Astrocyte (in vitro differentiated cells and primary cell): Measurements from ENCODE around the gene SYTL1. TPM values are rescaled to one million over a fixed set of nuclear protein-coding genes. Genes with fewer than 3 reads are reported as not detected.

Experiments used
- DNase-seq: peaks from one replicate; pipeline ENCODE4 v3.0.0-alpha.2; 2010; ENCODE audit warnings: low read depth
- FAIRE-seq: peaks from 2 replicates; lab custom pipeline; 2011; peaks lifted over from hg19 to GRCh38; lab: Jason Lieb, UNC
- H2AFZ ChIP-seq: 2 replicates; pipeline ENCODE4 v1.6.0; 2012; ENCODE audit warnings: low read depth, low read length, inconsistent platforms
- H3K27ac ChIP-seq: 2 replicates; pipeline ENCODE4 v1.5.1; 2011; ENCODE audit warnings: low read depth, low read length, inconsistent platforms
- H3K27me3 ChIP-seq: 2 replicates; pipeline ENCODE4 v1.6.0; 2011; ENCODE audit warnings: low read length, inconsistent platforms; ENCODE audit not compliant: insufficient read depth
- H3K36me3 ChIP-seq: 2 replicates; pipeline ENCODE4 v1.5.1; 2011; ENCODE audit warnings: low read length, inconsistent platforms; ENCODE audit not compliant: insufficient read depth
- H3K4me1 ChIP-seq: 2 replicates; pipeline ENCODE4 v1.5.1; 2011; ENCODE audit warnings: low read length, inconsistent platforms; ENCODE audit not compliant: insufficient read depth
- H3K4me2 ChIP-seq: 2 replicates; pipeline ENCODE4 v1.6.0; 2012; ENCODE audit warnings: low read length, inconsistent platforms
- H3K4me3 ChIP-seq: 2 replicates; pipeline ENCODE4 v1.5.1; 2011; ENCODE audit warnings: low read depth, mild to moderate bottlenecking, low read length, inconsistent platforms; ENCODE audit not compliant: insufficient read depth
- H3K79me2 ChIP-seq: 2 replicates; pipeline ENCODE4 v1.6.0; 2012; ENCODE audit warnings: mild to moderate bottlenecking, low read length, inconsistent platforms; ENCODE audit not compliant: insufficient read depth
- H3K9ac ChIP-seq: 2 replicates; pipeline ENCODE4 v1.6.0; 2012; ENCODE audit warnings: mild to moderate bottlenecking, low read length, inconsistent platforms
- H3K9me3 ChIP-seq: 2 replicates; pipeline ENCODE4 v1.5.1; 2012; ENCODE audit warnings: low read depth, mild to moderate bottlenecking, low read length, inconsistent platforms; ENCODE audit not compliant: insufficient read depth
- H4K20me1 ChIP-seq: 2 replicates; pipeline ENCODE4 v1.6.0; 2012; ENCODE audit warnings: low read length, inconsistent platforms; ENCODE audit not compliant: insufficient read depth
- H3K27ac Mint-ChIP-seq: one replicate; pipeline ENCODE4 v1.8.0; 2021; ENCODE audit warnings: mild to moderate bottlenecking, mixed read lengths; ENCODE audit not compliant: unreplicated experiment
- H3K27me3 Mint-ChIP-seq: one replicate; pipeline ENCODE4 v1.8.0; 2021; ENCODE audit warnings: low read depth, mixed read lengths; ENCODE audit not compliant: unreplicated experiment
- H3K36me3 Mint-ChIP-seq: one replicate; pipeline ENCODE4 v1.8.0; 2021; ENCODE audit warnings: low read depth, mixed read lengths; ENCODE audit not compliant: unreplicated experiment
- H3K4me1 Mint-ChIP-seq: one replicate; pipeline ENCODE4 v1.8.0; 2021; ENCODE audit warnings: low read depth, mixed read lengths; ENCODE audit not compliant: unreplicated experiment
- H3K4me3 Mint-ChIP-seq: one replicate; pipeline ENCODE4 v1.8.0; 2021; ENCODE audit warnings: mild to moderate bottlenecking, moderate library complexity, mixed read lengths; ENCODE audit not compliant: unreplicated experiment
- H3K9me3 Mint-ChIP-seq: one replicate; pipeline ENCODE4 v1.8.0; 2021; ENCODE audit warnings: mild to moderate bottlenecking, mixed read lengths; ENCODE audit not compliant: unreplicated experiment
- CTCF ChIP-seq: IDR thresholded peaks from 2 replicates; pipeline ENCODE4 v1.5.1; 2011; ENCODE audit warnings: low read depth, mild to moderate bottlenecking, inconsistent platforms, low read length, moderate library complexity; ENCODE audit not compliant: insufficient read depth
- EZH2 ChIP-seq: IDR thresholded peaks from 2 replicates; pipeline ENCODE4 v1.6.1; 2012; ENCODE audit warnings: mild to moderate bottlenecking, low read length, inconsistent platforms; ENCODE audit not compliant: insufficient read depth
- total RNA-seq: library from RNA; stranded (reverse); gene quantifications from 2 replicates; pipeline ENCODE4 v1.2.1, GENCODE V29; 2021

SYTL1 gene
- total RNA-seq, 1 donor from 2014 or later, result 10.7 TPM

GRCh38 chr1:27367160-27367650, 25.4 kb downstream of the SYTL1 start:
- H4K20me1 ChIP-seq, result no peaks in the 10 kb centered on the region
- H3K9me3 ChIP-seq, result no peaks in the 10 kb centered on the region
- FAIRE-seq (no peak), DNase-seq (no peak)
- peaks cover 15% of the 10 kb centered on the region for H3K4me1 ChIP-seq
- no peak overlapping the region for H3K27ac ChIP-seq
- H3K4me2 ChIP-seq, result peak overlapping the region; percentile 98
- no peaks in the 10 kb centered on the region for H3K9me3 Mint-ChIP-seq
- no peaks in the 10 kb centered on the region for H3K79me2 ChIP-seq
- H3K27me3 ChIP-seq, result no peaks in the 10 kb centered on the region
- no peak overlapping the region for H3K27ac Mint-ChIP-seq
- H3K4me3 Mint-ChIP-seq, result peak overlapping the region; percentile 80
- TF ChIP-seq EZH2 (no peak), CTCF (no peak)
- peaks cover 9% of the 10 kb centered on the region for H3K36me3 Mint-ChIP-seq
- H3K4me3 ChIP-seq, result peak overlapping the region; percentile 70
- H3K4me1 Mint-ChIP-seq, result peaks cover 2% of the 10 kb centered on the region
- peak overlapping the region; percentile 81 for H3K9ac ChIP-seq
- peaks cover 9% of the 10 kb centered on the region for H3K27me3 Mint-ChIP-seq
- H2AFZ ChIP-seq, result peak overlapping the region; percentile 95
- H3K36me3 ChIP-seq, result no peaks in the 10 kb centered on the region

- Histone ChIP-seq H3K9me3 (no peaks in the 10 kb centered on the region), H3K27me3 (no peaks in the 10 kb centered on the region), H3K27ac (no peak overlapping the region), H4K20me1 (no peaks in the 10 kb centered on the region), H3K4me3 (no peak overlapping the region), H2AFZ (no peak overlapping the region), H3K9ac (no peak overlapping the region), H3K4me2 (no peak overlapping the region), H3K4me1 (peaks cover 15% of the 10 kb centered on the region), H3K79me2 (no peaks in the 10 kb centered on the region), H3K36me3 (no peaks in the 10 kb centered on the region)
- TF ChIP-seq EZH2, result no peak
- DNase-seq (no peak), FAIRE-seq (no peak)
- peaks cover 9% of the 10 kb centered on the region for H3K27me3 Mint-ChIP-seq
- H3K36me3 Mint-ChIP-seq, result no peaks in the 10 kb centered on the region
- no peak overlapping the region for H3K27ac Mint-ChIP-seq
- H3K4me1 Mint-ChIP-seq, result peaks cover 2% of the 10 kb centered on the region
- peak overlapping the region; percentile 34 for H3K4me3 Mint-ChIP-seq
- no peaks in the 10 kb centered on the region for H3K9me3 Mint-ChIP-seq
Measured at GRCh38 chr1:27368869-27369582, 27.2 kb downstream of the SYTL1 start.

- Histone ChIP-seq H3K27me3 (no peaks in the 10 kb centered on the region), H3K36me3 (no peaks in the 10 kb centered on the region), H4K20me1 (no peaks in the 10 kb centered on the region), H3K27ac (no peak overlapping the region), H3K9me3 (no peaks in the 10 kb centered on the region), H2AFZ (no peak overlapping the region), H3K79me2 (no peaks in the 10 kb centered on the region), H3K9ac (no peak overlapping the region), H3K4me2 (no peak overlapping the region), H3K4me3 (no peak overlapping the region), H3K4me1 (peaks cover under 1% of the 10 kb centered on the region)
- Mint-ChIP-seq H3K9me3 (no peaks in the 10 kb centered on the region), H3K4me3 (no peak overlapping the region), H3K27me3 (peaks cover 12% of the 10 kb centered on the region), H3K36me3 (no peaks in the 10 kb centered on the region), H3K4me1 (no peaks in the 10 kb centered on the region), H3K27ac (no peak overlapping the region)
- FAIRE-seq (no peak), DNase-seq (no peak)
- no peak for TF ChIP-seq EZH2
- no peak for TF ChIP-seq CTCF
Measured at GRCh38 chr1:27372022-27372807, 30.4 kb downstream of the SYTL1 start.
